GM19438 (cell line): ENCODE results near the gene SEC24C.
"Not testable (repeated sequence)": the region's sequence is repeated elsewhere in the genome, so short reads cannot be mapped to it uniquely, and the experiment has no call there.

ENCODE experiments used
- ATAC-seq: cut with Tn5 transposase; IDR thresholded peaks from one replicate; pipeline ENCODE4 v1.9.1; 2021; ENCODE audit warnings: low read depth; ENCODE audit not compliant: unreplicated experiment

The SEC24C gene

GRCh38 chr10:73771722-73772280 is 27.6 kb downstream of the SEC24C start:
- ATAC-seq = peak; percentile 43

DNA sequence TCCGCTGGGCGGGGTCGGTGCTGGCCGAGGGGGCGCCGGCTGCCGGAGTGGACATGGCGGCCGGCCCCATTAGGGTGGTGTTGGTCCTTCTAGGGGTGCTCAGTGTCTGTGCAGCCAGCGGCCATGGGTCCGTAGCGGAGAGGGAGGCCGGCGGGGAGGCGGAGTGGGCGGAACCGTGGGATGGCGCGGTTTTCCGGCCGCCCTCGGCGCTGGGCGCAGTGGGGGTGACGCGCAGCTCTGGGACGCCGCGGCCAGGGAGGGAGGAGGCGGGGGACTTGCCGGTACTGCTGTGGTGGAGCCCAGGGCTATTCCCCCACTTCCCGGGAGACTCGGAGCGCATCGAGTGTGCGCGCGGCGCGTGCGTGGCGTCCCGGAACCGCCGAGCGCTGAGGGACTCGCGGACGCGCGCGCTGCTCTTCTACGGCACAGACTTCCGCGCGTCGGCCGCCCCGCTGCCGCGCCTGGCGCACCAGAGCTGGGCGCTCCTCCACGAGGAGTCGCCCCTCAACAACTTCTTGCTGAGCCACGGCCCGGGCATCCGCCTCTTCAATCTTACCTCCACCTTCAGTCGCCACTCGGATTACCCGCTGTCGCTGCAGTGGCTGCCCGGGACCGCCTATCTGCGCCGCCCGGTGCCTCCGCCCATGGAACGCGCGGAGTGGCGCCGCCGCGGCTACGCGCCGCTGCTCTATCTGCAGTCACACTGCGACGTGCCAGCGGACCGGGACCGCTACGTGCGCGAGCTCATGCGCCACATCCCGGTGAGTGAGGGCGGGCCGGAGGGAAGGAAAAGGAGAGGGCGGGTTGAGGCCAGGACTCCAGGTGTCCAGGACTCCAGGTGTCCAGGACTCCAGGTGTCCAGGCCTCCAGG is 28.3 kb downstream of the SEC24C start:
- ATAC-seq = peak; percentile 62

DNA sequence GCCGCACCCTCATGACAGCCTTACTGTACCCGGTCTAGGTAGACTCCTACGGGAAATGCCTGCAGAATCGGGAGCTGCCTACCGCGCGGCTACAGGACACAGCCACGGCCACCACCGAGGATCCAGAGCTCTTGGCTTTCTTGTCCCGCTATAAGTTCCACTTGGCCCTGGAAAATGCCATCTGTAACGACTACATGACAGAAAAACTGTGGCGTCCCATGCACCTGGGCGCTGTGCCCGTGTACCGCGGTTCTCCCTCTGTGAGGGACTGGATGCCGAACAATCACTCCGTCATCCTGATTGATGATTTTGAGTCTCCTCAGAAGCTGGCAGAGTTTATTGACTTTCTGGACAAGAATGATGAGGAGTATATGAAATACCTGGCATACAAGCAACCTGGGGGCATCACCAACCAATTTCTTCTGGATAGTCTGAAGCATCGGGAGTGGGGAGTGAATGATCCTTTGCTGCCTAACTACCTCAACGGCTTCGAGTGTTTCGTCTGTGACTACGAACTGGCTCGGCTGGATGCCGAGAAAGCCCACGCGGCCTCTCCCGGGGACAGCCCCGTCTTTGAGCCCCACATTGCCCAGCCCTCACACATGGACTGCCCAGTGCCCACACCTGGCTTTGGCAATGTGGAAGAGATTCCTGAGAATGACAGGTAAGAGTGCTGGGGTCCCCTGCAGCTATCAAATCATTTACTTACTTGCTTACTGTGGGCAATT is 29.1 kb downstream of the SEC24C start:
- ATAC-seq = peak; percentile 4

DNA sequence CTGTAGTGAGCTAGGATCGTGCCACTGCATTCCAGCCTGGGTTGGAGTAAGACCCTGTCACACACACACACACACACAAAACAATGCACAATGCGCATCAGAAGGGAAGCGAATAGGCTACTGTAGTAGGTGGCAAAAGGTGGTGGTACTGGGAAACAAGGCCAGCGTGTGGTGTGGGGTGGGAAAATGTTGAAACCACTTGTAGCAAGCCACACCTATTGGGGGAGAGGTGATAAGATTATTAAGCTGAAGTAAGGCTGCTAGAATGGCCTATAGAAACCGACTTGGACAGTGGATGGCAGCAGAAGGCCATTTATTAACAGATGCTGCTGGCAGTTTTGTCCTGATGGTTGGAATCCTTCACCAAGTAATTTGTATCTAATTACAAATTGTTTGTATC is 30.5 kb downstream of the SEC24C start:
- ATAC-seq = no peak

- ATAC-seq = no peak
Observed at GRCh38 chr10:73779018-73779417, 34.8 kb downstream of the SEC24C start.

DNA sequence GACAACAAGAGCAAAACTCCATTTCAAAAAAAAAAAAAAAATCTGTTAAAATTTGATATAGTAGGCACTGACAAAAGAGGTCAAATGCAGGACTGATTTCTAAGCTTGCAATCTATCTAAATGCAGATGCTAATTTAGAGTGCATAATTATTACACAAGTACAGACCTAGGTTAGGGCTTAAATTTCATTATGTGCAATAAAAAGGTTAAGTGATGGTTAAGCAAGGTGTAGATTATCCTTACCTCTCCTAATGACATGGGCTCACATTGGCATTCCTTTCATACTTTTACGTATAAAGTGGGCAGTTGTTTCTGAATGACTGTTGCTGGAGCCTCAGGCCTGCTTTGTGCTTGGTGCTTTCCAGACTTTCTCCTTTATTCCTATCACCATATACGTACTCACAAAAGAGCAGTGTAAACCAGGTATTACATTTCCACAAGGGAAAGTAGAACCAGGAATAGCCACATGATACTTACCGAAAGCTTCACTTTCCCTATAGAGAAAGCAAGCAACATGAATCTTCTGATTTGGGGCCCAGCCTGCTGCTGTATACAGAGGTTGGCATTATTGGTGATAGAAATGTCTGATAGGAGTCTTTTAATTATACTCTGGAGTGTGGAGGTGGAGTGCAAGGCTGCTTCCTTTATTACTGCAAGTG is 35.5 kb downstream of the SEC24C start:
- ATAC-seq = no peak

- no peak for ATAC-seq
Observed at GRCh38 chr10:73780301-73780700, 36.1 kb downstream of the SEC24C start.

DNA sequence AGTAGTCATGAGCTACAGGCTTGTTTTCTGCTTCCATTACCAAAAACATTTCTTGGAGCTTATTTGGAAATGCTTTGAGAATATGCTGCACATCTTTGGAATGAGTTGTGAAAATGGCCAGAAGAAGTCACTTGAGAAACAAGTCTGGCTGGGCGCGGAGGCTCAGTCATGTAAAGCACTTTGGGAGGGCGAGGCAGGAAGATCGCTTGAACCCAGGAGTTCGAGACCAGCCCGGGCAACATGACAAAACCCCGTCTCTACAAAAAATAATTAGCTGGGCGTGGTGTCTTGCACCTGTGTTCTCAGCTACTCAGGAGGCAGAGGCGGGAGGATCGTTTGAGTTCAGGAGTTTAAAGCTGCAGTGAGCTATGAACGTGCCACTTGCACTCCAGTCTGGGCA is 36.8 kb downstream of the SEC24C start:
- no peak for ATAC-seq

DNA sequence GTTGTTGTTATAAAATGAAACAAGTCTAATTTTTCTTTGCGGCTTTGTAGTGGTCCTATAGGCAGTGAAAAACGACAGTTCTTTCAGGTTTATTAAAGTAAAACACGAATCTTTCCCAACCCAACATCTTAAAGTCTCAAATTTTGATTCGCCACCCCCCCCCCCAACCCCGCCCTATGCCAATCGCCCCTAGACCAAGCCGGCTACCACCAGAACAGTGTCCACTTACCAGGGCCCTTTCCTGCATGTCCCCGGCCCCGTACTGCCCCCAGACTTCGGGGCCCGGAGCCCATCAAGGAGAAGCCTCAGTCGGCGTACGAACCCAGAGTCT is 37.3 kb downstream of the SEC24C start:
- peak; percentile 4 for ATAC-seq

- peak; percentile 42 for ATAC-seq
Observed at GRCh38 chr10:73781879-73782748, 37.9 kb downstream of the SEC24C start, which contains the start of gene CHCHD1. Gene CHCHD1 (plus strand): TSS chr10:73782048. CDS start chr10:73782076, 28 bp downstream.

GRCh38 chr10:73782749-73783085 is 38.5 kb downstream of the SEC24C start:
- ATAC-seq = no peak

- ATAC-seq = peak; percentile 75
Observed at GRCh38 chr10:73785211-73785720, 41.1 kb downstream of the SEC24C start, which contains the start of gene ZSWIM8. Gene ZSWIM8 (plus strand): TSS chr10:73785606. CDS start chr10:73785879, 273 bp downstream.

- peak; percentile 17 for ATAC-seq
Observed at GRCh38 chr10:73785721-73786511, 41.7 kb downstream of the SEC24C start.

DNA sequence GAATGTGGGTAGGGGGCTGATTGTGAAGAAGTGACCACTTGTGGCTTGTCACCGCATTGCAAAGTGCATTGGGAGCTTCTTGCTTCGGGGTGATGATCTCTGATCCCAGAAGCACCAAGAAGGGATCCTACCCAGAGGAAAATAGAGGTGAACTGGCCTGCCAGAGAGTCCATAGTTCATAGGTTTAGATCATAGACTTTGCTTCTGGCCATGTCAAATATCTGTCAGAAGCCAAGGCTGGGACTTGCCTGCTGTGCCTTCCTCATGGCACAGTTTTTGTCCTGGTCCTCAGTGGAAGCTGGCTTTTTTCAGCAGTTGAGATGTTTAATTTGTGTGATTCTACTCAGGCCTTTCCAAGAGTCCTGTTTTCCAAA is 42.3 kb downstream of the SEC24C start:
- ATAC-seq = no peak

- not testable (repeated sequence) for ATAC-seq
Observed at GRCh38 chr10:73787031-73787800, 43.0 kb downstream of the SEC24C start.

- no peak for ATAC-seq
Observed at GRCh38 chr10:73788864-73789658, 44.9 kb downstream of the SEC24C start.

DNA sequence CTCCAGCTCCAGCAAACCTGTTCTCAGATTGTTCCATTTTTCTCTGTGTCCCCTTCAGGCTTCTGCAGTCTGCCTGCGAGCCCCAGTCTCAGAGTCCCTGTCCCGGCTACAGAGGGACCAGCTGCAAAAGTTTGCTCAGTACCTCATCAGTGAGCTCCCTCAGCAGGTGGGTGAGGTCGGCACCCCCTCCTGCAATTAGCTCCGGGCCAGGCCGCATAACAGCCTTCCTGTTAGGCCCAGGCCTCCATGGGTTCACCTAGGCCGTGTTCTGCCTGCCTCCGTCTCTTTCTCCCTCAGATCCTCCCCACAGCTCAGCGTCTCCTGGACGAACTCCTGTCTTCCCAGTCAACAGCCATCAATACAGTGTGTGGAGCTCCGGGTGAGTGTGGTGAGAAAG is 45.5 kb downstream of the SEC24C start:
- no peak for ATAC-seq
